Activated naive CD4-positive, alpha-beta T cell treated with anti-CD3 and anti-CD28 coated beads, Interleukin-2, amount 50 U/mL, for 72 hours (primary cell): ENCODE measurements around the gene POLG2. TPM values are rescaled to one million over a fixed set of nuclear protein-coding genes. Genes with fewer than 3 reads are reported as not detected.
"Not testable (repeated sequence)": the region's sequence is repeated elsewhere in the genome, so short reads cannot be mapped to it uniquely, and the experiment has no call there.

Source experiments
- ATAC-seq, 2 donors: fragments of 150-1000 bp; cut with Tn5 transposase; 2 replicates each; pipeline ENCODE4 v1.10.0; 2021; ENCODE audit warnings: mild to moderate bottlenecking in 2 of 2, moderate library complexity in 2 of 2
- DNase-seq, 2 donors: peaks; one replicate each; pipeline ENCODE4 v3.0.0; 2021 to 2022; ENCODE audit warnings: low spot score in 2 of 2
- H3K27ac Mint-ChIP-seq, 2 donors: one replicate each; pipeline ENCODE4 v1.8.0; 2022; ENCODE audit warnings: mild to moderate bottlenecking in 2 of 2, mixed read lengths in 2 of 2
- H3K36me3 Mint-ChIP-seq, 2 donors: one replicate each; pipeline ENCODE4 v1.8.0; 2022; ENCODE audit warnings: mixed read lengths in 2 of 2
- H3K9me3 Mint-ChIP-seq, 2 donors: one replicate each; pipeline ENCODE4 v1.8.0; 2022; ENCODE audit warnings: mixed read lengths in 2 of 2
- total RNA-seq, 2 donors: library from RNA; stranded (reverse); gene quantifications; one replicate each; pipeline ENCODE4 v1.2.3, GENCODE V29; 2022

POLG2 gene
- total RNA-seq, 2 donors from 2014 or later = 35.2 to 71.6 TPM

DNA sequence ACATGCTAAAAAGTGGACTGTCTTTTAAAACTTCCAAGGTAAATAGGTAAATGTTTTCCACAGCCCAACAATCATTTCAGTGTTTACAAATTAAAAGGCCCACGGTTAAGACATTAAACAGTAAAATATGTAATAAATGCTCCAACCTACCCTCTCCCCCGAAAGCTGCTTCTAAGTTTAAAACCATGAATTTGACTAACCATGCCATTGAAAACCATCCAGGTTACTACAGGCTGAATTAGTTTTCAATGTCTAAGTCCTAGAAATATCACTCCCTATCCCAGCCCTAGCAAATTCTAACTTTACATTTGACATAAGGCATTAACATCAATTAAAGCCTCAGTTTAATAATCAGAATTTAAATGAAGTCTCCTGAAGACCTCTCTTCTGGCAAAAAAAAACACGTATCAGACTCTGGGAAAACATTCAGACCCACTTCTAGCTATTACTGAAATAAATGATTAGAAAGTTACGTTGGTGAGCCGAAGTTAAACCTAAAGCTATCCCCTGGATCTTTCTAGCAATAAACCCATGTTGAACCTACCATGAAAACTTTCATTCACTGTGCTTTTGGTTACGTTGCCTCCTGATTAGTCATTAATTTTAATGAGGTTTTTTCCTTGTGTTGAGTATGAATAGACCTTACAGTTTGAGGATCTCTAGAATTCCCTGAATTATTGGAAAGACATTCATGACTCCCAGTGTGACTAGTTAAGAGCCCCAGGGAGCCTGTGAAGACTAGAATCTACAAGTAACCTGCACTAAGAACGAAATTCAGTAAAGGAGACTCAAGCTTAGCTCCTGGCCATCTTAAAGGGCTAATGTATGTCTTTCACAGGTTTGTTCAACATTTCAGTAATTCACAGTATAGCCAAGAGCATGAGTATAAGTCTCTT lies 1.7 kb upstream of the POLG2 start:
- peaks cover 58 to 79% of the 10 kb centered on the region in 2 donors for H3K36me3 Mint-ChIP-seq
- no peaks in the 10 kb centered on the region for H3K9me3 Mint-ChIP-seq
- no peak for DNase-seq
- ATAC-seq = no peak
- peak overlapping the region; percentile 100 for H3K27ac Mint-ChIP-seq

DNA sequence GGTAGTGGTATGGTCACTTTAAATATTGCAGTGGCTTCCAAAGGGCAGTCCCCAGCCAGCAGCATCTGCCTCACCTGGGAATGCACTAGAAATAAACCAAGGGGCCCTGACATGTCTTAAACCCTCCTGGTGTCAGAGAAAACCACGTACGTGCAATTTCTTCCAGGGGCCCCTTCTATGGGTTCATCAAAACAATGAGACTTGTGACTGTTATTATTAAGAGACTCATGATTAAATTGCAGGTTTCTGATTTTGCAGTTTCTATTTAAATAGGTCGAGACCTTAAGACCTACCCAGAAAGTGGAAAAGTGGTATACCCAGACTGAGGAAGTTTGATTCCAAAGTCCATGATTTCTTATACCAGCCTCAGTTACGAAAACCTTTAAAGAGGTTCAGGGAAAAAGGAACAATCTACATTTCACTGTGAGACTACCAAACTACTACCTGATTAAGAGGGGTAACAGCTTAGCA lies 746 bp upstream of the POLG2 start:
- ATAC-seq (no peak), DNase-seq (peak in 1 of 2 donors; percentile 60)
- Mint-ChIP-seq H3K9me3 (no peaks in the 10 kb centered on the region), H3K27ac (peak overlapping the region; percentile 100), H3K36me3 (peaks cover 49 to 69% of the 10 kb centered on the region in 2 donors)

DNA sequence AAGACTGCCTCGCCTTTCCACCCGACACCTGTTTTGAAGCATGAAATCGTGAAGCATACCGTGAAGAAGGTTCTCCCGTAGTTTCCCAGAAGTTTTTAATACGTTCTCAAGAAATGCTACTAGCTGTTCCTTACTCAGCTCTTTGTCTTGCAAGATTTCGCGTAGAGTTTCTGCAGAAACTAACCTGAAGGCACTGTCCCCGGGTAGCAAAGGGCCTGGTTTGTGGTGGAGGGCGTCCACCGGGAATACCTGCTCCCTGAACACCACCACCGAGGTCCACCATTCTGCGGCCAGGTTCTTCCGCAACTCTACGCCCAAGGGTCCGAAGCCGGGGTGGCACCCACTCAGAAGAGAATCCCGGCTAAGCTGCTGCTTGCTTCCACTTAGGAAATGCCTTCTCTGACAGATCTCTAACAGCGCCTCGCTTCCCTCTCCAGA lies 487 bp downstream of the POLG2 start:
- ATAC-seq (no peak), DNase-seq (no peak)
- Mint-ChIP-seq H3K9me3 (no peaks in the 10 kb centered on the region), H3K27ac (peak overlapping the region; percentile 100), H3K36me3 (peaks cover 36 to 65% of the 10 kb centered on the region in 2 donors)

DNA sequence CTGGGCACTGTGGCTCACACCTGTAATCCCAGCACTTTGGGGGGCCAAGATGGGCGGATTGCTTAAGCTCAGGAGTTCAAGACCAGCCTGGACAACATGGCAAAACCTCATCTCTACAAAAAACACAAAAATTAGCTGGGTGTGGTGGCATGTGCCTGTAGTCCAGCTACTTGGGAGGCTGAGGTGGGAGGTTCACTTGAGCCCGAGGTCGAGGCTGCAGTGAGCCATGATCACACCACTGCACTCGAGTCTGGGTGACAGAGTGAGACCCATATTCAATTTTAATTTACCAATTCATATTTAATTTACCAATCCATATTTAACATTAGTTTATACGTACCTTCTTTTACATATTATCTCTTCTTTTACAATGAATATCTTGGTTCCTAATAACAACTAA lies 1.6 kb downstream of the POLG2 start:
- Mint-ChIP-seq H3K27ac (peak overlapping the region; percentile 78 to 100), H3K36me3 (peaks cover 28 to 57% of the 10 kb centered on the region in 2 donors)
- DNase-seq, ATAC-seq, H3K9me3 Mint-ChIP-seq: not testable (repeated sequence)

DNA sequence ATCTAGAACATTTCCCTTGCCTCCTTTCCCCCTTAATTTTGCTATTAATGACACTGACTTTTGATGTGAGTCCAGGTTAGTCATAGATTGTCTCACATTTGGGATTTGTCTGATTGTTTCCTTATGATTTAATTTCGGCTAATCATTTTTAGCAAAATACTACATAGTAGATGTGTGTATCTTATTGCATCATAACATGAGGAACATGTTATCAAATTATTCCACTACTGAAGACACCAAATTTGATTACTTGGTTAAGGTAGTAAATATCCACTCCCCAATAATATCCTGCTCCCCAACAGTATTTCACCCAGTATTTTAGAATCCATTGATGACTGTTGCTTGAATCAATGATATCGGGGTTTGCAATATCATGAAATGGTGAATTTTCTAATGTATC lies 2.7 kb downstream of the POLG2 start:
- peaks cover 28 to 55% of the 10 kb centered on the region in 2 donors for H3K36me3 Mint-ChIP-seq
- no peaks in the 10 kb centered on the region for H3K9me3 Mint-ChIP-seq
- peak overlapping the region in 1 of 2 donors; percentile 78 for H3K27ac Mint-ChIP-seq
- no peak for ATAC-seq
- no peak for DNase-seq

DNA sequence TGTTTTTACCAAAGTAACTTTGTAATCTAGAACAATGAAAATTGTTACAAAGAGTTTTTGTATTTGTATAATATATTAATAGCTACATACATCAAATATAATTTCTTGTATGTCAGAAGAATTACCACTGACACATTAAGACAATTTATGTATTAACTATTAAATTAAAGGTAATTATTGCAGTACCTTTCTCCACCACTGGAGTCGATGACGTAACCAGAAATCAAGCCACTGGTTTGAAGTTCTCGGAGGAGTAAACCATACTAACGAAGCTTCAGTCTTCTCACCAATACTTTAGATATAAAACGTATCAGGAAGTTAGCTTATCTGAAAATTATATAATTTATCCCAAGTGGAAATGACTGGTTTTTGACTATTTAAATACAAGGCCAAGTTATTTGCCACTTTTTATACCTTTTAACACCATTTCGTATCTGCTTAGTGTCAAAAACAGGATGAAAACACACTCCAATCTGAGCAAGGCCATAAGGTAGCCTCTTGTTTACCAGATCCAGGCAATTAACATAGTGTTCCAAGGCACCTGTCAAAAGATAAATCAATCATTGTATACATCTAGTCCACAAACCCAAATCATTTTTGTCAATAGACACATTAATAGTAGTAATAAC lies 4.3 kb downstream of the POLG2 start:
- no peak overlapping the region for H3K27ac Mint-ChIP-seq
- DNase-seq (no peak), ATAC-seq (no peak)
- H3K9me3 Mint-ChIP-seq = no peaks in the 10 kb centered on the region
- H3K36me3 Mint-ChIP-seq = peaks cover 28 to 48% of the 10 kb centered on the region in 2 donors

DNA sequence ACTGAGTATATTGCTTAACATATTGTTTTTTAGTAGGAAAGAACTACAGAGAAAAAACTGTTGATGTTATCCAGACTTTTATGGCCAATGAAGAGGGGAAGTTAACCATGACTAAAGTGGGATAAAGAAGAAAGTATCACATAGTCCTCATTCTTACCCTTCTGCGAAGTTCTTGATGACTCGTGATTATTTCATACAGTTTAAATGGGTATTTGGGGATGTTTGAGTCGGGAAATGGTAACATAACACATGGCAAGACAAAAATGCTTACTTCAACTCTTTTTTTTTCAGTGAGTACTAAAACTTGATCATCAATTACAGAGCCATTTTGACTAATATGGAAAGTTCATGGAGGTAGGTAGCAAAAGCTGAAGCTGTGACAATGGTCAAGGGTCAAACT lies 4.9 kb downstream of the POLG2 start:
- H3K27ac Mint-ChIP-seq = no peak overlapping the region
- H3K9me3 Mint-ChIP-seq = no peaks in the 10 kb centered on the region
- no peak for ATAC-seq

DNA sequence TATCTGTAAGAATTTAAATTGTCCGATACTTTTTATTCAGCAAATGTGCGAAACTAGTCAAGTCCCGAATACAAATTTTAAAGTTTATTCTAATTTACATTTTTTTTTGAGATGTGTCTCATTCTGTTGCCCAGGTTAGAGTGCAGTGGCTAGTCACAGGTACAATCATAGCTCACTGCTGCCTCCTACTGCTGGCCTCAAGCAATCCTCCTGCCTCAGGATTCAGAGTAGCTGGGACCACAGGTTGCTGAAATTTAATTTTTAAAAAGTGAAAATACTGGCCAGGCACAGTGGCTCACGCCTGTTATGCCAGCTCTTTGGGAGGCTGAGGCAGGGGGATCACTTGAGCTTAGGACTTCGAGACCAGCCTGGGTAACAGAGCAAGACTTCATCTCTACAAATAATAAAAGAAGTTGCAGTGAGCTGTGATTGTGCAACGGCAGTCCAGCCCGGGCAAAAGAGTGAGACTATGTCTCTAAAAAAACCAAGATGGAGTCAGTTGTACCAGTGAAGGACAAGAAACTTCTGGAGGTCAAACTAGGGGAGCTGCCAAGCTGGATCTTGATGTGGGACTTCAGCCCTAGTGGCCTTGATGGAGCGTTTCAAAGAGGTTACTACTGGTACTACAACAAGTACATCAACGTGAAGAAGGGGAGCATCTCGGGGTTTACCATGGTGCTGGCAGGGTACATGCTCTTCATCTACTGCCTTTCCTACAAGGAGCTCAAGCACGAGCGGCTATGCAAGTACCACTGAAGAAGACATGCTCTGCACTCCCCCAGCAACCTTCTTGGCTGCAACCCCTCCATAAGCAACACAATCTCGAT lies 5.6 kb downstream of the POLG2 start:
- peaks cover 20 to 35% of the 10 kb centered on the region in 2 donors for H3K36me3 Mint-ChIP-seq
- DNase-seq (peak in 1 of 2 donors; percentile 61), ATAC-seq (peak; percentile 34 to 77)
- H3K27ac Mint-ChIP-seq = no peak overlapping the region
- no peaks in the 10 kb centered on the region for H3K9me3 Mint-ChIP-seq

More for the DNA sequence above, 4.9 kb downstream of the POLG2 start:
- no peak for DNase-seq
- H3K36me3 Mint-ChIP-seq = peaks cover 27 to 42% of the 10 kb centered on the region in 2 donors

DNA sequence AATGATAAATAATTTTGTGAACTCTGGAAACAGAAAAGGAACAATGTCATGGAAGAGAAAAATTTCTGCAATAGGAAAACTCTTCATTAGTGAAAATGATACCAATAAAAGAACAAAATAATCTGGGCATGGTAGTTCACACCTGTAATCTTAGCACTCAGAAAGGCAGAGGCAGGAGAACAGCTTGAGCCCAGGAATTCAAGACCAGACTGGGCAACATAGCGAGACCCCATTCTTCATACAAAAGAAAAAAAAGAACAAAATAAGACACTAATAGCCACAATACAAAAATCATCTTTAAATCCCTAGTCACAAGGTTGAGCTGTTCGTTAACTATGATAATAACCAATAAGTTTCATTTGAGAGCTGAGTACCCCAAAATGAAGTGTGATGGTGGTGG lies 8.6 kb downstream of the POLG2 start:
- DNase-seq = no peak
- Mint-ChIP-seq H3K27ac (no peak overlapping the region), H3K9me3 (no peaks in the 10 kb centered on the region), H3K36me3 (peaks cover 12 to 17% of the 10 kb centered on the region in 2 donors)
- ATAC-seq = no peak

DNA sequence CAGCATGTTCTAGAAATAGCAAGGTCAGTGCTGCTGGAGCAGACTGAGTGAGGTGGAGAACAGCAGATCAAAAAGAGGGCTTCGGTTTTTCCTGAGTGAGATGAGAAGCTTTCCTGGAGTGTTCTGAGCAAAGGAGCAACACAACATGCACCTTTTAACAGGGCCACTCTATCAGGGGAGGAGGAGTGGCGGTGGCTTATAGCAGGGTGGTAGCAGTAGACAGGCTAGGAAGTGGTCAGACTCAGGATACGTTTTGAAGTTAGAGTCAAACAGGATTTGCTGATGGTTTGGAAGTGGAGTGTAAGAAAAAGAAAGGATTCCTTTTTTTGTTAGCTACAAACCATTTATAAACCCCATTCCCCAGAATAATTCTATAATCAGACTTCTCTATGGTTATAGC lies 12.5 kb downstream of the POLG2 start:
- DNase-seq (no peak), ATAC-seq (no peak)
- Mint-ChIP-seq H3K9me3 (no peaks in the 10 kb centered on the region), H3K36me3 (peaks cover 6 to 10% of the 10 kb centered on the region in 2 donors), H3K27ac (peak overlapping the region in 1 of 2 donors; percentile 85)

DNA sequence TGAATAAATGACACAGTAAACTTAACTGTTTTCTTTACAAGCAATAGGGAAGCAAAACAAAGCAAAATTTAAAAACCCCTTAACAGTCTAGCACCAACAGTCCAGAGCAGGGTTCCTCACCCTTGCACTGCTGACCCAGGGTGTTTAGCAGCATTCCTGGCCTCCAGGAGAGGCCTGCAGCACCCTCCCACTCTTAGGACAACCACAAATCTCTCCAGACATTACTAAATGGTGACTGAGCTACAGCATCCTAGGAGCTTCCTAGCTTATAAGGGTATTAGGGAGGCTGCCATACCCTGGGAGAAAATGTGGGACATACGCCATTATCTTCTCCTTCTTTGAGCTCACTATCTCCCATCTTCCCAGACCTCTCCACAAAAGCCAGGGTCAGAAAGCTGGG lies 15.9 kb downstream of the POLG2 start:
- Mint-ChIP-seq H3K9me3 (no peaks in the 10 kb centered on the region), H3K27ac (no peak overlapping the region), H3K36me3 (peaks cover 0 to 10% of the 10 kb centered on the region in 2 donors)
- peak in 1 of 2 donors; percentile 12 for ATAC-seq
- no peak for DNase-seq

DNA sequence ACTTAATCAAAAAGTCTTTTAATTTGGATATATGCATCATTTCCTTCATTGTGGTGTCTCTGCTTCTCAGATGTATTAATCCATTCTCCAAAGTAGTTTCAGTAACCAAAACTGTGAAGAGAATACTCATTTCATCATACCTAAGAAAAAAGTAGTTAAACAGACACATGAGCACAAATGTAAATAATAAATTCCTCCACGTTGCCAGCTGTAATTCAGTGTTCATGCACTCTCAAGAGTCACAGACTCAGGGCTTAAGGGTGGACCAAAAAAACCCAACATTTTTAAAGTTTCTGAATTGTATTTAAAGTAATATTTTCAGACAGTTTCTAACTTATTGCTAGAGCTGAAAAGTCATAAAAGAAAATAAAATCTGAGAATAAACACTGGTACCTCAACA lies 19.0 kb downstream of the POLG2 start:
- Mint-ChIP-seq H3K27ac (no peak overlapping the region), H3K36me3 (peaks cover 0 to 5% of the 10 kb centered on the region in 2 donors), H3K9me3 (no peaks in the 10 kb centered on the region)
- ATAC-seq = no peak
- no peak for DNase-seq

DNA sequence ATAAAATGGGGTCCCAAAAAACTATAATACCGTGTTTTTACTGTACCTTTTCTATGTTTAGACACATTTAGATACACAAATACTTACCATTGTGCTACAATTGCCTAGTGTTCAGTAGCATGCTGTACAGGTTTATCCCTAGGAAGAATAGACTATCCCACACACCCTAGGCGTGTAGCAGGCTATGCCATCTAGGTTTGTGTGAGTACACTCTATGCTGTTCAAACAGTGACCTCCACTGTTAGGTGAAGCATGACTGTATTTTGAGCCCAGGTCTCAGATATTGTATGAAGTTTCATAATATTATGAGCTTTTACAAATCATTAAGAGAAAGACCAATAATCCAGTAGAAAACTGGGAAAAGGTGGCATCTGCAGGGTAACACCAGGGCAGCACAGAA lies 24.3 kb downstream of the POLG2 start:
- H3K27ac Mint-ChIP-seq = no peak overlapping the region
- no peaks in the 10 kb centered on the region for H3K9me3 Mint-ChIP-seq
- ATAC-seq (no peak), DNase-seq (no peak)
- H3K36me3 Mint-ChIP-seq = no peaks in the 10 kb centered on the region

DNA sequence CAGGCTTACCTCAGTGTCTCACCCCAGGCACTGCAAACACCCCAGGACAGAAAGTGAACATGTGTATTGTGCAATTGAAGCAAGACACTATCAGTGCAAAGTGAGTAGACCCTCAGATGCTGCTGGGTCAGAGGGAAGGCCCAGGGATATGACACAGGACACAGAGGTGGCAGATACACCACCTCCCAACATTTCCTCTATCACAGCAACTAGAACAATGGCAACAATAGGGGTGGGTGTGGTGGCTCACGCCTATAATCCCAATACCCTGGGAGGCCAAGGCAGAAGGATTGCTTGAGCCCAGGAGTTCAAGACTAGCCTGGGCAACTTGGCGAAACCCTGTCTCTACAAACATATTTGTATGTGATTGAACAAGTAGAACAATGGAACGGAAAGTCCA lies 25.4 kb downstream of the POLG2 start:
- H3K9me3 Mint-ChIP-seq = no peaks in the 10 kb centered on the region
- no peak overlapping the region for H3K27ac Mint-ChIP-seq
- ATAC-seq (no peak), DNase-seq (no peak)
- H3K36me3 Mint-ChIP-seq = no peaks in the 10 kb centered on the region

DNA sequence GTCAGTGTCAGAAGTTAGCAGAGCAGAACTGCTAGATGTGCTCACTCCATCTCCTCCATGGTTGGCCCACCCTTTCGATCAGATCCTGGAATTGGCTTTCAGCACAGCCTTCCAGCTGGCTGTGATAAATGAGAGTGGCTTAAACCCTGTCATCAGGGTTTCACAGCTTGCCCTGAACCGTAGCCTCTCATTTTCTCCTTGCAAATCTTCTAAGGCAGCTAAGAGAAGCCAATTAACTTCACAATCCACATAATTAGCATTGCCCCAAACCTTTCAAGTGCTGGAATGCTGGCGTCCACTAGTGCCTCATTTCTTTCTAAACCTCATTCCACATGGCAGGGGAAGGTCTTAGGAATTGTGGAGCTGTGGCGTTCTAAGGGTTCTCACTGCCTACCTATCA lies 26.2 kb downstream of the POLG2 start:
- no peak overlapping the region for H3K27ac Mint-ChIP-seq

DNA sequence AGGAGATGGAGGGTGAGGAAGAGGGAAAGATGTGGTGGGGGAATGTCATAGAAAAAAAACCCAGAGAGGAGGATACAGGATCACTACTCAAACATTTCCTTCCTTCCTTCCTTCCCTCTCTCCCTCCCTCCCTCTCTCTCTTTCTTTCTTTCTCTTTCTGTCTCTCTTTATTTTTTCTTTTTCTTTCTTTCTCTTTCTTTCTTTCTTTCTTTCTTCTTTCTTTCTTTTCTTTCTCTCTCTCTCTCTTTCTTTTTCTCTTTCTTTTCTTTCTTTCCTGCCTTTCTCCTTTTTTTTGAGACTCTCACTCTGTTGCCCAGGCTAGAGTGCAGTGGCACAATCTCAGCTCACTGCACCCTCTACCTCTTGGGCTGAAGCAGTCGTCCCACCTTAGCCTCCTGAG lies 30.0 kb downstream of the POLG2 start:
- H3K27ac Mint-ChIP-seq = peak overlapping the region in 1 of 2 donors; percentile 58
- ATAC-seq, H3K9me3 Mint-ChIP-seq, DNase-seq, H3K36me3 Mint-ChIP-seq: not testable (repeated sequence)

More for the DNA sequence above, 26.2 kb downstream of the POLG2 start:
- no peaks in the 10 kb centered on the region for H3K36me3 Mint-ChIP-seq
- DNase-seq = no peak
- no peak for ATAC-seq
- H3K9me3 Mint-ChIP-seq = no peaks in the 10 kb centered on the region
